Myometrial cell (primary cell): ENCODE results near the gene RUSF1. TPM values are rescaled to one million over a fixed set of nuclear protein-coding genes. Genes with fewer than 3 reads are reported as not detected.

Experiments used
- total RNA-seq: library from RNA; depleted of rRNA; stranded (reverse); fragments of >200 nt; gene quantifications from 2 replicates; pipeline ENCODE4 v1.2.3, GENCODE V29; 2015

The RUSF1 gene
- total RNA-seq: 66.6 and 92.8 TPM in 2 replicates

GRCh38 chr16:31507929-31508705 is at the start of gene RUSF1:
TSS of gene RUSF1 (minus strand) at chr16:31508391. CDS start at chr16:31508373, 18 bp downstream.

GRCh38 chr16:31527734-31528274 is 19.6 kb upstream of the RUSF1 start, which contains the start of gene AHSP:
TSS of gene AHSP (plus strand) at chr16:31527900. CDS start at chr16:31528140, 240 bp downstream.

GRCh38 chr16:31483081-31483480 is 25.1 kb downstream of the RUSF1 start, which contains the start of gene SLC5A2:
TSS of gene SLC5A2 (plus strand) at chr16:31483123. CDS start at chr16:31483137, 14 bp downstream.

GRCh38 chr16:31471875-31472708 is 36.1 kb downstream of the RUSF1 start, which contains the start of gene TGFB1I1:
TSS of gene TGFB1I1 (plus strand) at chr16:31472152. CDS start at chr16:31472189, 37 bp downstream.

GRCh38 chr16:31458844-31459686 is 49.1 kb downstream of the RUSF1 start, which contains the start of gene ARMC5:
TSS of gene ARMC5 (plus strand) at chr16:31459501. CDS start at chr16:31459525, 24 bp downstream.

Other genes starting within 250 kb of the RUSF1 start
- gene ITGAM, start 248.4 kb downstream of the RUSF1 start, total RNA-seq: not detected in 2 replicates
- 0.86 and 1.9 TPM in 2 replicates for gene ITGAX, start 153.2 kb downstream of the RUSF1 start, total RNA-seq
- gene ITGAD, start 115.1 kb downstream of the RUSF1 start, total RNA-seq: not detected in 2 replicates
- gene COX6A2, start 80.0 kb downstream of the RUSF1 start, total RNA-seq: not detected in 2 replicates
- gene ZNF843, start 65.6 kb downstream of the RUSF1 start, total RNA-seq: 0.29 and 0.71 TPM in 2 replicates
- gene ARMC5, start 48.9 kb downstream of the RUSF1 start, total RNA-seq: 7.6 and 8.4 TPM in 2 replicates
- gene TGFB1I1, start 36.2 kb downstream of the RUSF1 start, total RNA-seq: 137 and 162 TPM in 2 replicates
- gene SLC5A2, start 25.3 kb downstream of the RUSF1 start, total RNA-seq: not detected in 2 replicates
- not detected in 2 replicates for gene AHSP, start 19.5 kb upstream of the RUSF1 start, total RNA-seq